ENCODE data around the gene NABP1.
"Not testable (repeated sequence)": the region's sequence is repeated elsewhere in the genome, so short reads cannot be mapped to it uniquely, and the experiment has no call there.

Gene NABP1

GRCh38 chr2:191641609-191642008 is 36.3 kb upstream of the NABP1 start:
- TF ChIP-seq CTCF (conservative IDR thresholded peaks at IDR 0.05; ENCODE audit: low read depth): no peak
- DNase-seq (ENCODE audit: low spot score): no peak
- POLR2A ChIA-PET (ENCODE audit: low non-redundant PET): no interaction called here
- H3K27ac ChIP-seq: no peak overlapping the region
- CTCF ChIA-PET: interaction anchor here (0.6 kb wide), 1 partner anchor 72 kb away, joined by 3 read pairs; no protein-coding TSS in a partner anchor

GRCh38 chr2:191642541-191642940 is 35.4 kb upstream of the NABP1 start:
- no peak overlapping the region for H3K27ac ChIP-seq
- CTCF ChIA-PET: interaction anchor here (0.6 kb wide), 1 partner anchor 23 kb away, joined by 4 read pairs; no protein-coding TSS in a partner anchor
- POLR2A ChIA-PET (ENCODE audit: low non-redundant PET): no interaction called here
- no peak for DNase-seq (ENCODE audit: low spot score)
- no peak for TF ChIP-seq CTCF (conservative IDR thresholded peaks at IDR 0.05; ENCODE audit: low read depth)

GRCh38 chr2:191643429-191643828 is 34.5 kb upstream of the NABP1 start:
- no peak for TF ChIP-seq CTCF (conservative IDR thresholded peaks at IDR 0.05; ENCODE audit: low read depth)
- POLR2A ChIA-PET (ENCODE audit: low non-redundant PET): no interaction called here
- no peak for DNase-seq (ENCODE audit: low spot score)
- CTCF ChIA-PET: interaction anchor here (0.6 kb wide), 1 partner anchor 24 kb away, joined by 4 read pairs; no protein-coding TSS in a partner anchor
- no peak overlapping the region for H3K27ac ChIP-seq

- DNase-seq (ENCODE audit: low spot score); H3K27ac ChIP-seq; POLR2A ChIA-PET (ENCODE audit: low non-redundant PET); CTCF ChIA-PET: not testable (repeated sequence)
Observed at GRCh38 chr2:191644613-191645012, 33.3 kb upstream of the NABP1 start.

GRCh38 chr2:191645032-191645431 is 32.9 kb upstream of the NABP1 start:
- H3K27ac ChIP-seq: no peak overlapping the region
- no peak for TF ChIP-seq CTCF (conservative IDR thresholded peaks at IDR 0.05; ENCODE audit: low read depth)
- ChIA-PET POLR2A (ENCODE audit: low non-redundant PET) (no interaction called here), CTCF (no interaction called here)
- DNase-seq (ENCODE audit: low spot score): no peak

- peak overlapping the region; percentile 84 for H3K27ac ChIP-seq
Observed at GRCh38 chr2:191645434-191646162, 32.3 kb upstream of the NABP1 start.

More at GRCh38 chr2:191645434-191646162, 32.3 kb upstream of the NABP1 start:
- ChIA-PET POLR2A (ENCODE audit: low non-redundant PET) (no interaction called here), CTCF (interaction anchor here (0.7 kb wide), 1 partner anchor 172 kb away, joined by 5 read pairs; no protein-coding TSS in a partner anchor)
- no peak for DNase-seq (ENCODE audit: low spot score)
- TF ChIP-seq CTCF (conservative IDR thresholded peaks at IDR 0.05; ENCODE audit: low read depth): no peak
